ENCODE results near the gene DTX1. TPM values are rescaled to one million over a fixed set of nuclear protein-coding genes. Genes with fewer than 3 reads are reported as not detected.

The DTX1 gene
- total and polyA plus RNA-seq, 2 of the 13 experiments (the other 11 are each of a cell fraction or from before 2014, with no cell fraction given): not detected

DNA sequence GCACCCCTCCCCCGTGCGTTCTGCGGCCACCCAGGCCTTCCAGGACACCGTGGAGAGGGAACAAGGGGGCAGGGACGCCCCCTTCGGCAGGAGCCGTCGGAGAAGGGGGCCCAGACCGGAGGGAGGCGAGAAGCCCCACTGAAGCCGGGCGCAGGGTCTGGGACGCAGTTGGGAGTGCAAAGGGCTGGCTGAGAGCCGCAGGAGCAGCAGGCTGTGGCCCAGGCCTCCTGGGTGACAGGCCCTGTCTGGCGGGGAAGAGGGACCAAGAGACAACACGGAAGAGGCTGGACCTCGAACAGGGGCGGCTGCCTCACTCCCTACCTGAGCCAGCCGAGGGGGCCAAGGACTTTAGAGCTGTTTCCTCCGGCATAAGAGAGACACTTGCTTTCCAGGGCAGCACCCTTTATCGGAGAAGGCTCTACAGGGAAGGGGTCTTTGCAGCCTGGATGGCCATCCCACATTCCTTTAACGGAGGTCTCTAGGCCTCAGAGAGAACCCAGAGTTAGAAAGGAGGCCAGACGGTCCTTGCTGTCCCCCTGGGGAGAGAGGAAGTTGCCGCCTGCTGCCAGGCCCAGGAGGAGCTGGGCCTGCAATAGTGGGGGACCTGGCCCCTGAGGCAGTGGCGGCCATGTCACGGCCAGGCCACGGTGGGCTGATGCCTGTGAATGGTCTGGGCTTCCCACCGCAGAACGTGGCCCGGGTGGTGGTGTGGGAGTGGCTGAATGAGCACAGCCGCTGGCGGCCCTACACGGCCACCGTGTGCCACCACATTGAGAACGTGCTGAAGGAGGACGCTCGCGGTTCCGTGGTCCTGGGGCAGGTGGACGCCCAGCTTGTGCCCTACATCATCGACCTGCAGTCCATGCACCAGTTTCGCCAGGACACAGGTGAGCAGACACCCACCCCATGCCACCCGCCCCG, 1.3 kb downstream of the DTX1 start:
- no peaks in the 10 kb centered on the region for H3K36me3 ChIP-seq (replicated peaks in 1 of 2; ENCODE audit: control insufficient read depth in 1 of 2, insufficient read depth in 2 of 2, low read length in 2 of 2)
- H3K4me1 ChIP-seq (ENCODE audit: insufficient read depth, low read length): peaks cover 7% of the 10 kb centered on the region; the same call in 1 of the 2 replicates
- intact Hi-C loops (cut with micrococcal nuclease; ENCODE audit: unreplicated experiment): no loop called here
- DNase-seq (ENCODE audit: low spot score) (no peak), ATAC-seq (no peak; the same call in 2 of the 3 replicates), FAIRE-seq (no peak)
- in situ Hi-C loops (cut with HindIII; ENCODE audit: extremely low pct_ligation_motif_present, low pct_unique_long_range_greater_than_20kb): no loop called here
- no peaks in the 10 kb centered on the region for H3K79me2 ChIP-seq (ENCODE audit: insufficient read depth, low read length)
- peaks cover 2 to 32% of the 10 kb centered on the region in 2 experiments; a peak in 3 of 5 replicates for H3K27me3 ChIP-seq (ENCODE audit: control insufficient read depth in 1 of 2, insufficient read depth in 2 of 2, low read length in 2 of 2)
- no peak overlapping the region for H3K9ac ChIP-seq (ENCODE audit: insufficient read depth, low read depth, low read length)
- H2AFZ ChIP-seq (ENCODE audit: low read length): no peak overlapping the region
- WGBS (ENCODE audit: low lambda C conversion rate): 50% methylated on average over 20 of the region's 44 CpGs
- H3K9me3 ChIP-seq (ENCODE audit: low read length): no peaks in the 10 kb centered on the region
- H3K4me2 ChIP-seq (ENCODE audit: low read depth, low read length): no peak overlapping the region
- no peak overlapping the region for H3K27ac ChIP-seq (ENCODE audit: extremely low read length, insufficient read depth, low read length)
- H4K20me1 ChIP-seq (ENCODE audit: insufficient read depth, low read length): no peaks in the 10 kb centered on the region
- no TSS peak for BruUV-seq (replicated peaks)
- TF ChIP-seq, protein P1, sequence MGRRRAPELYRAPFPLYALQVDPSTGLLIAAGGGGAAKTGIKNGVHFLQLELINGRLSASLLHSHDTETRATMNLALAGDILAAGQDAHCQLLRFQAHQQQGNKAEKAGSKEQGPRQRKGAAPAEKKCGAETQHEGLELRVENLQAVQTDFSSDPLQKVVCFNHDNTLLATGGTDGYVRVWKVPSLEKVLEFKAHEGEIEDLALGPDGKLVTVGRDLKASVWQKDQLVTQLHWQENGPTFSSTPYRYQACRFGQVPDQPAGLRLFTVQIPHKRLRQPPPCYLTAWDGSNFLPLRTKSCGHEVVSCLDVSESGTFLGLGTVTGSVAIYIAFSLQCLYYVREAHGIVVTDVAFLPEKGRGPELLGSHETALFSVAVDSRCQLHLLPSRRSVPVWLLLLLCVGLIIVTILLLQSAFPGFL (CRISPR knock-in tag; IDR thresholded peaks at IDR 0.05): no peak
- TF ChIP-seq FOXK2 (IDR thresholded peaks at IDR 0.05): no peak
- no peak for TF ChIP-seq GATAD2A (CRISPR knock-in tag; IDR thresholded peaks at IDR 0.05)
- TF ChIP-seq ZNF337 (CRISPR knock-in tag; IDR thresholded peaks at IDR 0.05; ENCODE audit: borderline replicate concordance, low read depth): no peak
- TF ChIP-seq, protein P2, sequence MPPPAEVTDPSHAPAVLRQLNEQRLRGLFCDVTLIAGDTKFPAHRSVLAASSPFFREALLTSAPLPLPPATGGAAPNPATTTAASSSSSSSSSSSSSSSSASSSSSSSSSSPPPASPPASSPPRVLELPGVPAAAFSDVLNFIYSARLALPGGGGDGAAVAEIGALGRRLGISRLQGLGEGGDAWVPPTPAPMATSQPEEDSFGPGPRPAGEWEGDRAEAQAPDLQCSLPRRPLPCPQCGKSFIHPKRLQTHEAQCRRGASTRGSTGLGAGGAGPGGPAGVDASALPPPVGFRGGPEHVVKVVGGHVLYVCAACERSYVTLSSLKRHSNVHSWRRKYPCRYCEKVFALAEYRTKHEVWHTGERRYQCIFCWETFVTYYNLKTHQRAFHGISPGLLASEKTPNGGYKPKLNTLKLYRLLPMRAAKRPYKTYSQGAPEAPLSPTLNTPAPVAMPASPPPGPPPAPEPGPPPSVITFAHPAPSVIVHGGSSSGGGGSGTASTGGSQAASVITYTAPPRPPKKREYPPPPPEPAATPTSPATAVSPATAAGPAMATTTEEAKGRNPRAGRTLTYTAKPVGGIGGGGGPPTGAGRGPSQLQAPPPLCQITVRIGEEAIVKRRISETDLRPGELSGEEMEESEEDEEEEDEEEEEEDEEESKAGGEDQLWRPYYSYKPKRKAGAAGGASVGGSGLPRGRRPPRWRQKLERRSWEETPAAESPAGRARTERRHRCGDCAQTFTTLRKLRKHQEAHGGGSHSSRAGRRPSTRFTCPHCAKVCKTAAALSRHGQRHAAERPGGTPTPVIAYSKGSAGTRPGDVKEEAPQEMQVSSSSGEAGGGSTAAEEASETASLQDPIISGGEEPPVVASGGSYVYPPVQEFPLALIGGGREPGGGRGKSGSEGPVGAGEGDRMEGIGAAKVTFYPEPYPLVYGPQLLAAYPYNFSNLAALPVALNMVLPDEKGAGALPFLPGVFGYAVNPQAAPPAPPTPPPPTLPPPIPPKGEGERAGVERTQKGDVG (CRISPR knock-in tag; IDR thresholded peaks at IDR 0.05; ENCODE audit: borderline replicate concordance): no peak
- no peak for TF ChIP-seq HOXA3 (CRISPR knock-in tag; IDR thresholded peaks at IDR 0.05)
- TF ChIP-seq GTF2F1 (IDR thresholded peaks at IDR 0.05; ENCODE audit: low read length): no peak
- TF ChIP-seq, protein P3, sequence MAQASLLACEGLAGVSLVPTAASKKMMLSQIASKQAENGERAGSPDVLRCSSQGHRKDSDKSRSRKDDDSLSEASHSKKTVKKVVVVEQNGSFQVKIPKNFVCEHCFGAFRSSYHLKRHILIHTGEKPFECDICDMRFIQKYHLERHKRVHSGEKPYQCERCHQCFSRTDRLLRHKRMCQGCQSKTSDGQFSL (CRISPR knock-in tag; IDR thresholded peaks at IDR 0.05): no peak
- TF ChIP-seq, protein P4, sequence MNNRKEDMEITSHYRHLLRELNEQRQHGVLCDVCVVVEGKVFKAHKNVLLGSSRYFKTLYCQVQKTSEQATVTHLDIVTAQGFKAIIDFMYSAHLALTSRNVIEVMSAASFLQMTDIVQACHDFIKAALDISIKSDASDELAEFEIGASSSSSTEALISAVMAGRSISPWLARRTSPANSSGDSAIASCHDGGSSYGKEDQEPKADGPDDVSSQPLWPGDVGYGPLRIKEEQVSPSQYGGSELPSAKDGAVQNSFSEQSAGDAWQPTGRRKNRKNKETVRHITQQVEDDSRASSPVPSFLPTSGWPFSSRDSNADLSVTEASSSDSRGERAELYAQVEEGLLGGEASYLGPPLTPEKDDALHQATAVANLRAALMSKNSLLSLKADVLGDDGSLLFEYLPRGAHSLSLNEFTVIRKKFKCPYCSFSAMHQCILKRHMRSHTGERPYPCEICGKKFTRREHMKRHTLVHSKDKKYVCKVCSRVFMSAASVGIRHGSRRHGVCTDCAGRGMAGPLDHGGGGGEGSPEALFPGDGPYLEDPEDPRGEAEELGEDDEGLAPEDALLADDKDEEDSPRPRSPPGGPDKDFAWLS (CRISPR knock-in tag; IDR thresholded peaks at IDR 0.05; ENCODE audit: borderline replicate concordance): no peak
- TF ChIP-seq SATB2 (CRISPR knock-in tag; IDR thresholded peaks at IDR 0.05): no peak
- TF ChIP-seq FIP1L1 (IDR thresholded peaks at IDR 0.05; ENCODE audit: borderline replicate concordance, insufficient read depth, low read depth, low read length): no peak
- no peak for TF ChIP-seq SMYD3 (CRISPR knock-in tag; IDR thresholded peaks at IDR 0.05)
- TF ChIP-seq ZIK1 (CRISPR knock-in tag; IDR thresholded peaks at IDR 0.05; ENCODE audit: borderline replicate concordance, low read depth): no peak
- no peak for TF ChIP-seq ZNF761 (CRISPR knock-in tag; conservative IDR thresholded peaks at IDR 0.05)
- TF ChIP-seq, protein P5, sequence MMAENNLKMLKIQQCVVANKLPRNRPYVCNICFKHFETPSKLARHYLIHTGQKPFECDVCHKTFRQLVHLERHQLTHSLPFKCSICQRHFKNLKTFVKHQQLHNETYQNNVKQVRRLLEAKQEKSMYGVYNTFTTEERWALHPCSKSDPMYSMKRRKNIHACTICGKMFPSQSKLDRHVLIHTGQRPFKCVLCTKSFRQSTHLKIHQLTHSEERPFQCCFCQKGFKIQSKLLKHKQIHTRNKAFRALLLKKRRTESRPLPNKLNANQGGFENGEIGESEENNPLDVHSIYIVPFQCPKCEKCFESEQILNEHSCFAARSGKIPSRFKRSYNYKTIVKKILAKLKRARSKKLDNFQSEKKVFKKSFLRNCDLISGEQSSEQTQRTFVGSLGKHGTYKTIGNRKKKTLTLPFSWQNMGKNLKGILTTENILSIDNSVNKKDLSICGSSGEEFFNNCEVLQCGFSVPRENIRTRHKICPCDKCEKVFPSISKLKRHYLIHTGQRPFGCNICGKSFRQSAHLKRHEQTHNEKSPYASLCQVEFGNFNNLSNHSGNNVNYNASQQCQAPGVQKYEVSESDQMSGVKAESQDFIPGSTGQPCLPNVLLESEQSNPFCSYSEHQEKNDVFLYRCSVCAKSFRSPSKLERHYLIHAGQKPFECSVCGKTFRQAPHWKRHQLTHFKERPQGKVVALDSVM (CRISPR knock-in tag; IDR thresholded peaks at IDR 0.05): no peak
- ChIA-PET CTCF (ENCODE audit: low intra/inter-chr PET ratio, low total read pairs) (no interaction called here), POLR2A (no interaction called here)
- H3K4me3 ChIP-seq (replicated peaks in 1 of 3; ENCODE audit: insufficient read depth in 1 of 3, low read depth in 2 of 3, low read length in 3 of 3): no peak overlapping the region

Data from HepG2 (cell line).